HTR-8/SVneo (cell line): ENCODE results near the gene RBMS3.

Source experiments
- DNase-seq: peaks from one replicate; pipeline ENCODE4 v3.0.0; 2011; ENCODE audit warnings: low spot score, mixed read lengths; ENCODE audit not compliant: insufficient read length
- FAIRE-seq: peaks from 2 replicates; lab custom pipeline; 2011; peaks lifted over from hg19 to GRCh38; lab: Jason Lieb, UNC

Gene RBMS3

DNA sequence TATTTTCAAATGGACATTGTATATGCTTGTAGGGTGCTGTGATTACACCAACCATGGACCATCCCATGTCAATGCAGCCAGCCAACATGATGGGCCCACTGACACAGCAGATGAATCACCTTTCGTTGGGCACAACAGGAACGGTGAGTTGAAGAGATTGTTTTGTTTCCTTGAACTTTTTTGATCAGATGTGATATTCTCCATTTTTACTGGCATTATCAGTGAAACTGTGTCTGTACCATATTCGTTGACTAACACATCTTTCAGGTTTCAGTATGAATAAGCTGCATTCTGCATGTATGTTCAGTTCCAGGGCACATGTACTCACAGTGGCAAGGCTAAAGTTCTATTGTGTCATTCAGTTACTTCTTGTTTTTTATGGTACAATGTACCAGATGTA is 655.2 kb downstream of the RBMS3 start:
- DNase-seq (no peak), FAIRE-seq (peak; percentile 33)

DNA sequence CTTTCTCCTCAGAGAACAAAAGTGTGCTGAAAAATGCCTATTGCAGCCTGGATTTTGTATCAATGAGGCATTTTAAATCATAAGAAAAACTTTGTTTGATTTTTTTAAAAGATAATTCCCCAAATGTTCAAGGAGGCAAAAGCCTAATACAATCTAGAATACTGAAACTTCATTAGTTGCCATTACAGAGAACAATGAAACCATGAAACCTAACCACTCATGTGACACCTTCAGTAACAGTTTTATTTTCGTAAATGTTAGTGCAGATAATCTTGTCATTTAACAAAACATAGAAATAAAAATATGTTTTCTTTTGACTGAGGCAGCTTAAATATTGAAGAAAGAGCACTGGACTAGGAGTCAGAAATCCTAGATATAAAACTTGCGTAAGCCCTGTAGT is 655.9 kb downstream of the RBMS3 start:
- FAIRE-seq: no peak
- no peak for DNase-seq

DNA sequence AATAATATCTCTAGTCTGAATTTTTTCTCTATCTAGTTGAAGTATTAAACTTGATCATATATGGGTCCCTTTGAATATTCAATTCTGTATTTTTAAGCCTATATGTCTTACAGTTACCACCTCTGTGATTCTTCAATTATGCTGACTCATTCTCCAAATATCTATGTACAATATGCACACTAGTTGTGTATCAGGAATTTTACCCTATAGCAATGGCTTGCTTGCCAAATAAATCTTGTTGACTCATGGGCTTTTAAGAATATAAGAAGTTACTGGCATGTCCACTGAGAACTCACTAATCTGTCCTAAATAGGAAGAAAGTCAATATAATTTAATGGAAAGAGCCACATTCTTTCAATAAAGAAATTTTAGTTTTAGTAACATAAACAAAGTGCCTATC is 656.3 kb downstream of the RBMS3 start:
- DNase-seq (peak; percentile 8), FAIRE-seq (no peak)

DNA sequence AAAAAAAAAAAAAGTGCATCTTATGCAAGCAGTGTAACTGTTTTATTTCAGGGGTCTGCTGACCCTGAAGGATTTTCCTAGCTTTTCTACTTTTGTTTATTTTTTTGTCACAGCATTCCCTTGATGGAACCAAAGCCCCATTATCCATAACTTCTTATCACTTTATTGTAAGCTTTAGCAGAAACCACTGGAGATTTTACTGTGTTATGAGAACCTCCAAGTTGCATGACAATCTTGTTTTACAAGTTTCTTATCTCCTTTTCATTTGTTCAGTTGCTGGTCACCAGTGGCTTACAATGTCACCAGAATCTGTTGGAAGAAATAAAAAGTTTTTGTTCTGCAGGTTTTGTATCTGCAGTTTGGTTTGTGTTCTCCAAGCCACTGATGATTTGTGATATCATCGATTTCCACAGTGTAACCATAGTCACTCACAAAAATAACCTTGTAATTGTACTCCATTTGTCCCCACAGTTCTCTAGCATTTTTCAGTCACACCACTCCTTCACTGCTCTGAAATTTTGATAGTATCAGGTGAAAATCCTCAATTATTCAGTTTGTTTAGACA is 660.0 kb downstream of the RBMS3 start:
- DNase-seq: no peak
- no peak for FAIRE-seq

DNA sequence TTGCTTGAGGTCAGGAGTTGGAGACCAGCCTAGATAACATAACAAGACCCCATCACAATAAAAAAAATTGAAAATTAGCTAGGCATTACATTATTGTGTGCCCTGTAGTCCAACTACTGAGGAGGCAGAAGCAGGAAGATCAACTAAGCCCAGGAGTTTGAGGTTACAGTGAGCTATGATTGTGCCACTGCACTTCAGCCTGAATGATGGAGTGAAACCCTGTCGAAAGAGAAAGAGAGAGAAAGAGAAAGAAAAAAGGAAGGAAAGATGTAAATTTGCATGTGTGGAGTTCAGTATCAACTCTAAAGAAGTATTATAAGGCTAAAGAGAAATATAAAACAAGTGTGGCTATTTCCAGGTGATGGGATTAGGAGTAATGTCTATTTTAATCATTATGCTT is 661.4 kb downstream of the RBMS3 start:
- FAIRE-seq (no peak), DNase-seq (no peak)

DNA sequence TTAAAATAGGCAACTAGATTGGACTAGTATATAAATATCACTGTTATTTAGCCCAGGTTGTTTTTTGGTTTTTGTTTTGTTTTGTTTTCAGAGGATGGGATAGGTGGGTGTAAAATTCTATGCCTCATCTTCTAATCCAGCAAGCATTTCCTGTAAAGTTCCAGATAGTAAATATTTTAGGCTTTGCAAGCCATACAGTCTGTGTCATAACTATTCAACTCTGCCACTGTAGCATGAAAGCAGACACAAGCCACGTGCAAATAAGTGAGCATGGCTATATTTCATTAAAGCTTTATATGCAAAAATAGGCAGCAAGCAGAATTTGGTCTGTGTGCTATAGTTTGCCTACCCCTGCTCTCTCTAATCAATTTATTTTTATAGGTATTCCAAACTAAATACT is 668.3 kb downstream of the RBMS3 start:
- DNase-seq (no peak), FAIRE-seq (no peak)

DNA sequence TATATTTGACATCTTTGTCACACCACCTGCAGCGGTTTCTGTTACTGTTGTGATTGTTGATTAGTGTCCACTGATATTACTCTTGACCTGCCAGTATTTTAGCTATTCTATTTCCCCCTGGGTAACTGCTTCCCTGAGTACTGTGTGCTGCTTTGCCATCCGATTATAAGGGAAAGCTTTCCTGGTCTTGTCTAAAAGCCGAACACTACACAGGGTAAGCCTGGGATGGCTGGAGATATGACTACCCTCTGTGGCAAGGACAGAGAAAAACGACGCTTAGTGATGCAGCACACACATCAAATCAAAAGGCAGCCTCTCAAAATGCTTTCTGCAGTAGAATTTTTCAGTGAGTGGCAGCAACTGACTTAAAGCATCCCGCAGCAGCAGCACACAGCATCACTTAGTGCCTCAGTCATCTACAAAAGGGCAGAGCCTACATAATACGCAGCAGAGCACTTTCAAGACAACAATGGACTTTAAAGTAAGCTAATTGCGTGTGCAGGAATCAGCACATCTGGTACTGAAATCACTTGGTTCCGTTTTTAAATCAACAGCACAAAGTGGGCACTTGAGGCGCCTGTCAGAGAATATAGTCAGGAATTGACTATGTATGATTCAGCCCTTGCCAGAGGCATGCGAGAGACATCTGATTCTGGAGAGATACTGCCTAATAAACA is 669.2 kb downstream of the RBMS3 start:
- DNase-seq (no peak), FAIRE-seq (no peak)

DNA sequence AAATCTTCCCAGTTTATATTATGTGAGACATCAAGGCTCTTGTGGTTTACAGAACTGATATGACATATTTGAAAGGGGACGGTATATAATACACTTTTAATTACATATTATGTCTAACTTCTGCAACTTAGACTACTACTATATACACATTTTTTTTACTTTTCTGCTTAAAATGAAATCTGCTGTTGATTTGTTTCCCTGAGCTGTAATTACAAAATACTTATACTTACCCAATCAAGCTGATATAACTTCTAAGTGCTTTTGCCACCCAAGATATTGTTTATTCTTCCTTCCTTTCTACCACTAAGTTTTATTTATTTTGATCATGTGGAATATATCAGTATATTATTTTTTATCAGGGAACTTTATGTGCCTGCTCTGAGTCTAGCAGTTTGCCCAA is 671.6 kb downstream of the RBMS3 start:
- no peak for DNase-seq
- FAIRE-seq: no peak

DNA sequence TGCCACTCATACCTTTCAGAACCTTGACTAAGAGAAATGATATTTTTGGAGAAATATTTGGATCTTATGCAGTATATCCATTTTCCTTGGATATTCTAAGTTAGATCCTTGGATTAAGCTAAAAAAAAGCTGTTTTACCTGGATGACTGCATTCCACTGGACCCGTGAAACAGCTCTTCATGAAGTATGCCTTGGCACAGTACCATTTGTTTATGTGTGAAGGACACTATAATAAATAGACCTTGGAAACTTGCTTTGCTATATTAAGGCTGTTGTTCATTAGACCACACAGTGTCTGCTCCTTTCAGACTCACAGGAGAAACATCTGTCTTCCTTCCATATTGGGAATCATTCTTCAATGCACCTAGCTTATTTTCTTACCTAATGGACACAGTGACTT is 674.5 kb downstream of the RBMS3 start:
- FAIRE-seq: no peak

DNA sequence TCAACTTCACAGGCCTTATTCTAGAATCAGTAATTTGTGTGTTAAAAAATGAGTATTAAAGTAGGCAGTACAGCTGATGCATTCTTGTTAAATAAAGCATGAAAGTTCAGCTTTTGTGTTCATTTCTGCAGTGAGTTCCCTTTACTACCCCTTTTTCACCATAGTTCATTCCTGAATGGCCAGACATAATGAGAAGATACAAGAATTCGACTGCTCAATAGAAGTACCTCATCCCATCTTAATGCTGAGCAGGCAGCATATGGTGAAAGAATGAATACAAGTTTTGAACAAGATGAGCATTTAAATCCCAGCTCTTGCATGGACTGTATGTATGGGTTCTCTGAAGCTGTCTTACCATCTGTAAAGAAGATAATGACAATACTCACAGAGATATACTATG is 677.9 kb downstream of the RBMS3 start:
- DNase-seq (no peak), FAIRE-seq (no peak)

More for the DNA sequence above, 674.5 kb downstream of the RBMS3 start:
- no peak for DNase-seq

DNA sequence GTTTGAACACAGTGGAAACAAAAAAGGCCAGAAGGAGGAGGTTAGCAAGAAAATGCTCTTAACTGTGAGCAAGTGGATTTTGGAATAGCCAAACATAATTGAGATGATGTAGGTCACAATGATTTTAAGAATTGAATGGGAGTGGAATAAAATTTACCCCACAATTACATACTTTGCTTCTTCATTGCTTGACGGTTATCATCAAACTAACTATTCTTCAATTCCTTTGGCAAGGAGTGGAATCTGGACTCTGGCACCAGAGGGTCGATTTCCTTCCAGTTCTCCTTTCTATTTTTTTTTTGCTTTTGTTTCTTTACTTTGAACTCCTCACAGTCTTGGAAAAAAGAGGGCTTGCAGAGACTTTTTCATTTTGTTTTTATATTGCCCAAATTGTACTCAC is 691.0 kb downstream of the RBMS3 start:
- FAIRE-seq: no peak
- no peak for DNase-seq

DNA sequence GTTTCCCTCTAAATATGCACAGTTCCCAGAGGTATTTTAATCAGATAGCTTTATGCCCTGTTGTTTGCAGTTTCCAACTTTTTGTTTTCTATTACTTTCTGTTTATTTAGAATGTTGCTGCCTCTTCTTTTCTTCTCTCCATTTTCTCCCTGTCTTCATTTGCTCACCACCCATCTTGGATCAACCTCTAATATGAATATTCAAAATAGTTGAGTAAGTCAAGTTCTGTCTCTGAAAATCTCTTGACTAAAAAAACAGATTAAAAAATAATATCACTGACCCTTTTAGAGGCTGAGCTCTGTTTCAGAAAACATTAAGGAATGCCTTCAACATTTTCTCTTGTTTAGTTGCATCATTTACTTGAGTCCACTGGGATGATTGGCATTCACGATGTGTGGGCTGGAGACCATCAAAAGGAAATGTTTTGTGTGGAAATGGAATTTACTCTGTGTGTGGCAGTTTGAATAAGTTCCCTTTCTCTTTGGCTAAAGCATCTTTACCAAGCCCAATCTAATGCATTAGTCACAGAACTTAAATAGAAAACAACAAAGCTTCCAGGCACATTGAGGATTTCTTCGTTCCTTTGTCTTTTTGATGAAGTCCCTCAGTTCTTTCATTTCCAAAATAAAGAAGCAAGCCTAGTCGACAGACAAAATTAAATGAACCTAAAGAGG is 691.6 kb downstream of the RBMS3 start:
- FAIRE-seq (no peak), DNase-seq (no peak)

DNA sequence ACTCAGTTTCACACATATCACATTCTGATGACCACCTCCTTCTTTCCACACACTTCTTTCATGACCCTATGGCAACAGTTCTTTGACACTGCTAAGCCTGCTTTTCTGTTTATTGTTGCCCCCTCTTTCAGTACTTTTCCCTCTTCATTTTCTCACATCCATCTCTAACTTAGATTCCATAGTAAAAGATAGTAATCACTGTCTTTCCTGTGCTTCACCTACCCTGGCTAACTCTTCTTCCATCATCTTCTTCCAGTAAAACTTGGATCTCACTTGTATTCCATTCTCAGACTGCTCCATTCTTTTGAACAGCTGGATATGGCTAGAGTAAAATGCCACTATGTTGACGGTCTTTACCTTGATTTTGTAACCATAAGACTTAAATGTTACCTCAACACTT is 692.9 kb downstream of the RBMS3 start:
- no peak for FAIRE-seq
- no peak for DNase-seq

DNA sequence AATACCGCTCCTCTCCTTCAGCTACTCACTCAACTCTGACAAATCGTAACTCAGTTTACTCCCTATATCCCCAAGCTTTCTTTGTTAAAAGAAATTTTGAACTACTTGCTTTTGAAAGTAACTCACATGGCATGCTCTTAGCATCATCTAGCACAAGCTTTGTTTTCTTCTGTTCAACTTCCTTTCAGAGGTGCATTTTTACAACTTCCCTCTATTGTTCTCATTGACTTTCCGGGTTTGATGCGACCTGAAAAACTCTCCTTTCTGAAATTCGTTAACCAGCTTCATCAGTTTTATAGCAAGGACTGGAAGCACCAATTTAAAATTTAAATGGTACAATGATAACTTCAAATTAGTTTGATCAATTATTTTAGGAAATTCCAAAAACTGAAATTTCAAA is 696.0 kb downstream of the RBMS3 start:
- DNase-seq (no peak), FAIRE-seq (no peak)

DNA sequence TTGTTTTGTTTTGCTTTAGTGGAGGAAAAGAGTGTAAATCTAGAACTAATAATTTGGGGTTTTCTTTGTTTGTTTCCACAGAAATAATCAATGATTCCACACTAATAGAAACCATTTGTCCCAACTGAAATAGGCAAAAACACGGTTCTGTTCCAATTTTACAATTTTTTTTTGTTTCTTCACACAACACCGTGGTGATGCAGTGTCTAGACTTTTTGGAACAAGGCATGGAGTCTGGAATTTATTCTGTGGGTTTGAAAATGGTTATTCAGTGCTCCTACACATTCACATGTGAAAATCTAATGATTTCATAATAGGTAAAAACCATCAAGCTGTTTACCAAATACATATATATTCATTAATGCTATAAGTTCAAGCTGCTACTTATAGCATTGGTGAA is 696.5 kb downstream of the RBMS3 start:
- FAIRE-seq: no peak

DNA sequence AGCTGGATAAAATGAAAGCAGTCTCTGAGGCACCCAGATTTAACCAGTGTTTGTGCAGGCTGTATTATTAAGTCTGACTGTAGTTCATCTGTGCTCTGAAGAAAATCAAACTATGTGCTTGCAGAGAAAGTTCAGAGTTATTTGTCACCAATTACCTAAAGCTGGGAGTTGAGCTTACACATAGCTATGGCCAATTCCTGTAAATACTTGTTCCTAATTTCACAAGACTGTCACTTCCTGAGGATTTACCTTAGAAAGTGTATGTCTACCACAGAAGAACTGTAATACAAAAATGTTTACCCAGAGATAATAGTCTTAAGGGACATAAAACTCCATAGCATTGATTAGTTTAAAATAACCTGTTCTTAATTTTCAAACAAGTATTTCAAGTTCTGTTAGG is 697.2 kb downstream of the RBMS3 start:
- FAIRE-seq: no peak
- no peak for DNase-seq

More for the DNA sequence above, 696.5 kb downstream of the RBMS3 start:
- no peak for DNase-seq

DNA sequence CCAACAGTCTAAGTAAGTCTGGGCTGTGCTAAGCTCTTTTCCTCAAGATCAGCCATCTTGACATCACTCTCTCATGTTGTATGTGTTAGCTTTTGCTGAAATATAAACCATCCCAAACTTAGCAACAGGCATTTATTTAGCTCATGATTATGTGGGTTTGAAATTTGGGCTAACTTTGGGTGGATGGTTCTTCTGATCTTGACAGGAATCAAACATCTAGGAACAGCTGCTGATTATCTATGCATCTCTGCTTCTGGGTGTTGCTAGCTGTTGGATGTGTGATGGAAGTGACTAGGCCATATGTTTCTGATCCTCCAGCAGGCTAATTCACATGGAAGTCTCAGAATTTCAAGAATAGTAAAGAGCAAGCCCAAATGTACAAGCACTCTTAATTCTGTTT is 710.3 kb downstream of the RBMS3 start:
- DNase-seq: no peak
- no peak for FAIRE-seq

DNA sequence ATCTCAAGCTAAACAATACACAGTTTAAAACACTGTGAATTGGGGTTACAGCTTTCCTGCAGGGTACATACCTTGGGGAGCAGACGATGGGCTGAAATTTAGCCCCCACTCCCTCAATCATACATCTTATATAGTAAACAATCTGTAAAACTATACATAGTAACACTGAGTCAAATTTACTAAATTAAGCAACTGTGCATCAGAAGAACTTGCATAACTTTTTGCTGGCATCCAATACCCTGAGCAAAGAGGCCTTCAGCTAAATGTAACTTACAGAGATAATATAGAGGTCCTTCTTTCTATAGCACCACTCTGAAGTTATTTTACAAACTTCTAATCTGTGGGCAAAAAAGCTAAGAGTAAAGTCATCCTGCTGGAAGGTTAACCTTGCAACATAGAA is 721.9 kb downstream of the RBMS3 start:
- FAIRE-seq (no peak), DNase-seq (no peak)

DNA sequence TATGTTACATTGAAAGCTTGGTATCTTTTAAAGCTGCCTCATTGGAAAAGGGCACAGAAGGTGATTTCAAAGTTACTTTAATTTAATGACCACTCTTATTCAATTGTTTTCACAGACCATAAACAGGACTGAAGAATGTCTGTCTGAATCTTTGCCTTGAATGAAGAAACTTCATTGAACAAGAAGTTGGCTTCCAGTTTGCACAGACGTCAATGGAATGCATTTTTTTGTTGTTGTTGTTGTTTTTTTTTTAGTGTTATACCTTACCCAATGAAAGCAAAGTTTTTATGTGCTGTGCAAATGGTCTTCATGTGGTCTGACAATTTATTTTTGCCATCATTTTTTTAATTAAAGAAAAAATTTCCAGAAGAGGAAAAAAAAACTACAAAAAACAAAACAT is 722.9 kb downstream of the RBMS3 start:
- FAIRE-seq (no peak), DNase-seq (no peak)

DNA sequence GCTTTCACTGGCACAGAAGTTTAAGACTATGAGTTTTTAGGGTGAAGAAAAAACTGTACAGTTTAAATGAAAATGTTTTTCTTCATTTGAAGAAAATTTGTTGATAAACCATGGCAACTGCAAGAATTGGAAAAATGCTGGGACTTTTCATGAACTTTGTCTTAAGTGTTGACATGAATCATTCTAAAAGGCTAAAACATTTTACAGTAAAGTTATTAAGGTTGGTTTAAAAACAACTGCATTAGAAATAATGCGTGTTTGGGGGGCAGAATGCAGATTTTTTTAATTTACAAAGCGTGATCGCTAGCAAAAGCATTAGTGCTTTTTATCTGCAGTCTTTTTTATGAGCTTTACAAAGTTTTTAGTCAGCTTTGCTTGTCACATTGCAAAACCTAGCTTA is 723.6 kb downstream of the RBMS3 start:
- no peak for DNase-seq
- FAIRE-seq: no peak

DNA sequence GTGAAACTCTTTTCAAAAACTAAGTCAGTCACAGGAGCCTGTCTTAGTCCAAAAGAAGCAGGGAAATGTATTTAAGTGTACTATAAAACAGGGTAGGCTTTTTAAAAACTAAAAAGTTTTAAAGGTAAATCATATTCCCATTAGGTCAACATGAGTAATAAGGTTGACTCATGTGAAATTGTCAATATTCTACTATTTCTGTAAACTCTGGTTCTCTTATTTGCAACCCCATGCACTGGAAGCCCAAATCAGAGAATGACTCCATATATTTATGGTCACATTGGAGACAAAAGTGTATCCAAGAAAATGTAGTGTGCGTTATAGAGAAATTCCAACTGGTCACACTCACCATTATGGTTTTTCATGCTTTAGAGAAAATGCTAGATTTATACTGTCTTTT is 725.2 kb downstream of the RBMS3 start:
- no peak for DNase-seq
- no peak for FAIRE-seq

DNA sequence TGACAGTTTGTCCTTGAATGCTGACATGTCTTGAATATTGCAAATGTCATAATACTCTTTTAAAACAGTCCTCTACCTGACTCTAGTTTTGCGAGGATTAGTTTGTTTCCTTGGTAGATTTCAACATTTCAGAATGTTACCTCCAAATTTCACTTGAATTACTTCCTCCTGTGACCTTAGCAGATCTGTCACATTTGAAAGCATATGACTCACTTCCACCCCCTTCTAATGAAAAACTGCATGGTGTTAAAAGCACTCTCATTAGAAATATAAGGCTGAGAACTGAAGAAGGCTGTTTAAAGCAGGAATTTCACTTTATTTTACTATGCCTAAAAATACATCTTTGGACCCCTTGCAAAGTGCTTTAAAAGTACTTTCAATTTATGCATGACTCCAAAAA is 726.8 kb downstream of the RBMS3 start:
- FAIRE-seq: no peak
- no peak for DNase-seq
